B cell (primary cell): ENCODE results near the gene RHCE. TPM values are rescaled to one million over a fixed set of nuclear protein-coding genes. Genes with fewer than 3 reads are reported as not detected.

Source experiments
- ATAC-seq: fragments of 200-7000 bp; cut with Tn5 transposase; one replicate; pipeline ENCODE4 v1.10.0; 2021; ENCODE audit warnings: low read depth, mild to moderate bottlenecking, moderate number of reproducible peaks, moderate library complexity
- CTCF ChIA-PET: fragments of 350-600 bp; sonication (Branson Sonifier 250); formaldehyde crosslinking; loops from one replicate; lab custom pipeline; 2021; ENCODE audit warnings: antibody characterized with exemption, inconsistent platforms; lab: Charles Lee
- POLR2A ChIA-PET: fragments of 350-600 bp; sonication (Branson Sonifier 250); formaldehyde crosslinking; loops from one replicate; lab custom pipeline; 2021; ENCODE audit warnings: antibody characterized with exemption; lab: Charles Lee
- DNase-seq: peaks from one replicate; pipeline ENCODE4 v3.0.0; 2013
- H2AFZ ChIP-seq: 2 replicates; pipeline ENCODE4 v1.6.1; 2012; ENCODE audit warnings: mild to moderate bottlenecking, low read depth, low read length; ENCODE audit not compliant: insufficient read depth, poor library complexity, severe bottlenecking
- H3K27ac ChIP-seq, 2 donors: 1 replicate in 1 of 2; 2 replicates in 1 of 2; pipeline ENCODE4 v1.5.1; 2012 to 2013; ENCODE audit warnings: low read length in 2 of 2, mild to moderate bottlenecking in 2 of 2, moderate library complexity in 1 of 2
- H3K27me3 ChIP-seq, 4 experiments: fragments of 200-600 bp in 1 of 4; sonication (generic) in 1 of 4; replicated peaks in 1 of 4; 1 replicate in 2 of 4; 2 replicates in 2 of 4; pipeline versions ENCODE4 v1.6.1 to v1.7.0; 2013 to 2016; ENCODE audit warnings: low read length in 3 of 4, mild to moderate bottlenecking in 2 of 4, mixed read lengths in 1 of 4, moderate library complexity in 1 of 4; ENCODE audit not compliant: insufficient read depth in 4 of 4, control insufficient read depth in 3 of 4; ENCODE audit errors: control extremely low read depth in 1 of 4
- H3K36me3 ChIP-seq, 2 experiments: replicated peaks in 1 of 2; 1 replicate in 1 of 2; 2 replicates in 1 of 2; pipeline versions ENCODE4 v1.6.1 to v1.7.1; 2013; ENCODE audit warnings: low read length in 1 of 2; ENCODE audit not compliant: insufficient read depth in 2 of 2, control insufficient read depth in 1 of 2; ENCODE audit errors: control extremely low read depth in 1 of 2, extremely low read depth in 1 of 2
- H3K4me1 ChIP-seq, 2 donors: fragments of 200-600 bp in 1 of 2; sonication (generic) in 1 of 2; 1 replicate in 1 of 2; 2 replicates in 1 of 2; pipeline versions ENCODE4 v1.5.1 to v1.6.1; 2013 to 2017; ENCODE audit warnings: low read length in 2 of 2; ENCODE audit not compliant: control insufficient read depth in 2 of 2, insufficient read depth in 2 of 2
- H3K4me2 ChIP-seq: replicated peaks from 2 replicates; pipeline ENCODE3; 2012; ENCODE audit warnings: mild to moderate bottlenecking, low read depth, low read length; ENCODE audit not compliant: poor library complexity, severe bottlenecking
- H3K4me3 ChIP-seq, 5 experiments: fragments of 200-600 bp in 1 of 5; sonication (generic) in 1 of 5; 1 replicate in 3 of 5; 2 replicates in 2 of 5; pipeline versions ENCODE4 v1.5.1 to v1.7.0; 2011 to 2016; ENCODE audit warnings: low read length in 4 of 5, mild to moderate bottlenecking in 4 of 5, low read depth in 2 of 5, control low read depth in 1 of 5, moderate library complexity in 1 of 5; ENCODE audit not compliant: insufficient read depth in 1 of 5; ENCODE audit errors: control extremely low read depth in 1 of 5, extremely low read depth in 1 of 5
- H3K79me2 ChIP-seq: fragments of 200-600 bp; sonication (generic); one replicate; pipeline ENCODE4 v1.6.0; 2016; ENCODE audit warnings: low read length; ENCODE audit not compliant: control insufficient read depth, insufficient read depth
- H3K9ac ChIP-seq: fragments of 200-600 bp; sonication (generic); 2 replicates; pipeline ENCODE4 v1.6.1; 2017; ENCODE audit warnings: mild to moderate bottlenecking, low read length, moderate library complexity
- H3K9me3 ChIP-seq, 3 donors: one replicate each; pipeline versions ENCODE4 v1.6.1 to v1.7.1; 2013; ENCODE audit warnings: low read length in 2 of 3; ENCODE audit not compliant: control insufficient read depth in 2 of 3, insufficient read depth in 1 of 3; ENCODE audit errors: control extremely low read depth in 1 of 3
- H4K20me1 ChIP-seq: 2 replicates; pipeline ENCODE4 v1.6.0; 2012; ENCODE audit warnings: mild to moderate bottlenecking, low read length; ENCODE audit not compliant: insufficient read depth, control insufficient read depth, poor library complexity, severe bottlenecking
- H3K27ac Mint-ChIP-seq: one replicate; pipeline ENCODE4 v1.8.0; 2021; ENCODE audit warnings: mixed read lengths
- H3K27me3 Mint-ChIP-seq: one replicate; pipeline ENCODE4 v1.8.0; 2021; ENCODE audit warnings: mixed read lengths
- H3K4me1 Mint-ChIP-seq: one replicate; pipeline ENCODE4 v1.8.0; 2021; ENCODE audit warnings: mixed read lengths
- H3K4me3 Mint-ChIP-seq: one replicate; pipeline ENCODE4 v1.8.0; 2021; ENCODE audit warnings: mixed read lengths
- H3K9me3 Mint-ChIP-seq: one replicate; pipeline ENCODE4 v1.8.0; 2022; ENCODE audit warnings: mixed read lengths; ENCODE audit not compliant: insufficient read depth
- EZH2 ChIP-seq: IDR thresholded peaks from 2 replicates; pipeline ENCODE4 v1.6.1; 2012; ENCODE audit warnings: borderline replicate concordance, low read depth, mild to moderate bottlenecking, moderate library complexity, low read length; ENCODE audit not compliant: insufficient read depth, poor library complexity, severe bottlenecking
- WGBS: methylation state at CpG from one replicate; pipeline ENCODE4 v1.1.5; 2013; ENCODE audit warnings: missing lambda C conversion rate; ENCODE audit not compliant: insufficient coverage; 5-methylcytosine and 5-hydroxymethylcytosine counted together
- intact Hi-C: fragments of 100-400 bp; cut with micrococcal nuclease; formaldehyde crosslinking; loops from one replicate; pipeline ENCODE4 v1.10.0; 2022
- polyA plus RNA-seq: library from polyadenylated mRNA; depleted of rRNA; stranded (reverse); fragments of >200 nt; gene quantifications from 2 replicates; pipeline ENCODE4 v1.2.3, GENCODE V29; 2012
- total RNA-seq, 2 donors: library from RNA; stranded (reverse); fragments of 120-200 nt in 1 of 2; gene quantifications; 1 replicate in 1 of 2; 2 replicates in 1 of 2; pipeline versions ENCODE4 v1.2.3 to v1.2.4, GENCODE V29; 2013 to 2022
- TF ChIP-seq, protein P1 (sequence below): fragments of 200-600 bp; IDR thresholded peaks from one replicate; pipeline ENCODE4 v1.8.0; 2022; ENCODE audit warnings: antibody characterized with exemption, mild to moderate bottlenecking

RHCE gene
- total and polyA plus RNA-seq, 2 donors (not counting 1 experiment from before 2014, with no cell fraction given), result 0.28 TPM; not detected in 1

DNA sequence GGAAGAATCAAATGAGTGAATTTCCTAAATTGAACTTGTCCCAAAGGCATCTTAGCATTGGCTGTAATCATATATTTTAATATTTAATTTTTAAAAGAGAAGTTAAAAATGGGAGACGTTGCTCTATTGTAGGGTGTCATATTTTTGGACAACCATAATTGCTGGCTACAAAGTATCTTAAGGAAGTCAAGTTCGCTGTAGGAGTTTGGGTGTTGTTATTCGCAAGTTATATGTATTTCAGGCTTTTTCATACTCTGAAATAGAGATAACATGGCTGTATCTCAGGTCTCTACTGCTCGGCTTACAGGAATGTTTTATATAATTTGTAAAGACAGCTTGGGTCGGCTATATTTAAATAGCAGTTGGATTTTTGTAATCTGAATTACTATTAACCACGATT lies 81.6 kb downstream of the RHCE start:
- CTCF ChIA-PET, result no interaction called here
- POLR2A ChIA-PET, result interaction anchor here (0.6 to 1.2 kb wide), 3 partner anchors 92 to 211 kb away, joined by 3 read pairs; partner anchors contain the start of gene RSRP1
- peak overlapping the region; percentile 96 for H3K4me3 Mint-ChIP-seq
- peak overlapping the region; percentile 88 for H3K9ac ChIP-seq
- H3K4me2 ChIP-seq, result peak overlapping the region; percentile 85
- H2AFZ ChIP-seq, result peak overlapping the region; percentile 84
- ATAC-seq (no peak), DNase-seq (no peak)
- intact Hi-C loops, result loop anchor here (2.0 to 10.0 kb wide), 4 partner anchors 92 to 694 kb away; partner anchors contain the start of genes MACO1, RSRP1, SRRM1 and SYF2
- no peaks in the 10 kb centered on the region for H3K27me3 ChIP-seq
- TF ChIP-seq, protein P1, sequence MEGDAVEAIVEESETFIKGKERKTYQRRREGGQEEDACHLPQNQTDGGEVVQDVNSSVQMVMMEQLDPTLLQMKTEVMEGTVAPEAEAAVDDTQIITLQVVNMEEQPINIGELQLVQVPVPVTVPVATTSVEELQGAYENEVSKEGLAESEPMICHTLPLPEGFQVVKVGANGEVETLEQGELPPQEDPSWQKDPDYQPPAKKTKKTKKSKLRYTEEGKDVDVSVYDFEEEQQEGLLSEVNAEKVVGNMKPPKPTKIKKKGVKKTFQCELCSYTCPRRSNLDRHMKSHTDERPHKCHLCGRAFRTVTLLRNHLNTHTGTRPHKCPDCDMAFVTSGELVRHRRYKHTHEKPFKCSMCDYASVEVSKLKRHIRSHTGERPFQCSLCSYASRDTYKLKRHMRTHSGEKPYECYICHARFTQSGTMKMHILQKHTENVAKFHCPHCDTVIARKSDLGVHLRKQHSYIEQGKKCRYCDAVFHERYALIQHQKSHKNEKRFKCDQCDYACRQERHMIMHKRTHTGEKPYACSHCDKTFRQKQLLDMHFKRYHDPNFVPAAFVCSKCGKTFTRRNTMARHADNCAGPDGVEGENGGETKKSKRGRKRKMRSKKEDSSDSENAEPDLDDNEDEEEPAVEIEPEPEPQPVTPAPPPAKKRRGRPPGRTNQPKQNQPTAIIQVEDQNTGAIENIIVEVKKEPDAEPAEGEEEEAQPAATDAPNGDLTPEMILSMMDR, result no peak
- TF ChIP-seq EZH2, result no peak
- peaks cover 14% of the 10 kb centered on the region in 2 donors for H3K4me1 ChIP-seq
- peak overlapping the region; percentile 98 for H3K27ac Mint-ChIP-seq
- no peaks in the 10 kb centered on the region for H3K9me3 Mint-ChIP-seq
- WGBS, result 8% methylated on average over 2 of the region's 6 CpGs
- H3K79me2 ChIP-seq, result peaks cover 63% of the 10 kb centered on the region
- H3K27ac ChIP-seq, result peak overlapping the region; percentile 86 to 87
- no peaks in the 10 kb centered on the region for H3K27me3 Mint-ChIP-seq
- peak overlapping the region; percentile 83 to 89 (median 84) for H3K4me3 ChIP-seq
- H3K4me1 Mint-ChIP-seq, result peaks cover 25% of the 10 kb centered on the region
- H3K9me3 ChIP-seq, result no peaks in the 10 kb centered on the region
- peaks cover 2 to 20% of the 10 kb centered on the region in 2 experiments for H3K36me3 ChIP-seq
- peaks cover 38% of the 10 kb centered on the region for H4K20me1 ChIP-seq

DNA sequence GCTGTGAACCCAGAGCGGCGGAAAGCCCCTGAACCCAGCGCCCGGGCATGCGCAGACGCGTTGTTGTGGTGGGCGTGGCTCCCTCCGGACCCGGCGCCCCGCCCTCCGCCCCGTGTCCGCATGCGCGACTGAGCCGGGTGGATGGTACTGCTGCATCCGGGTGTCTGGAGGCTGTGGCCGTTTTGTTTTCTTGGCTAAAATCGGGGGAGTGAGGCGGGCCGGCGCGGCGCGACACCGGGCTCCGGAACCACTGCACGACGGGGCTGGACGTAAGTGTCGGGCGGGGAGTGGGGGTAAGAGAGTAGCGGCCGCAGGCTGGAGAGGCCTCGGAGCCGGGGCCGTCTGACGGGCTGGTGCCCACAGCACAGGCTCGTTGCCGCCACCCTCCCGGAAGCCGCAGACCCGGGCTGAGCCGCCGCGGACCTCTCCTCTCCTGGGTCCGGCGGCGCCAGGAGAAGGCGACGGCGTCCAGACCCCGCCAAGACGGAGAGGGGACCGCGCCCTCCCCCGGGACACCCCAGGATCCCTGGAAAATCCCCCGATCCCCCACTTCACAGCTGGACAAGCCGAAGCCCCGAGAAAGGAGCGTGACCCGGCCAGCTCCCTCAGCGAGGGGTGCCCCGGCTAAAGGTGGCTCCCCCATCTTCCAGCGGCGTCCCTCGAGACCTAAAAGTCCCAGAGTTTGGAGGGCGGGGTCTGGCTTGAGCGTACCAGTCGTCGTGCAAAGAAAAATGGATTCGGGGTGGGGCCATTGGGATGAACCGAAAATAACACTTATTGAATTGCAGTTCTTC lies 82.2 kb downstream of the RHCE start, which contains the start of gene TMEM50A:
Gene TMEM50A (plus strand): TSS at position 147 of the 794 bp plus-strand sequence. CDS start 2,153 bp downstream, outside the sequence.
- ChIA-PET CTCF (no interaction called here), POLR2A (interaction anchor here (0.6 to 1.2 kb wide), 3 partner anchors 91 to 212 kb away, joined by 3 read pairs; partner anchors contain the start of gene RSRP1)
- Mint-ChIP-seq H3K27me3 (no peaks in the 10 kb centered on the region), H3K4me1 (peaks cover 30% of the 10 kb centered on the region), H3K27ac (peak within 1 kb of the TSS; percentile 98), H3K9me3 (no peaks in the 10 kb centered on the region), H3K4me3 (peak within 1 kb of the TSS; percentile 96)
- H3K79me2 ChIP-seq, result peaks cover 57% of the 10 kb centered on the region
- intact Hi-C loops, result loop anchor here (2.0 to 10.0 kb wide), 4 partner anchors 92 to 694 kb away; partner anchors contain the start of genes MACO1, RSRP1, SRRM1 and SYF2
- no peaks in the 10 kb centered on the region for H3K9me3 ChIP-seq
- TF ChIP-seq, protein P1, result no peak
- no peak for TF ChIP-seq EZH2
- DNase-seq, result peak; percentile 95
- H3K4me3 ChIP-seq, result peak within 1 kb of the TSS; percentile 83 to 89 (median 84)
- H4K20me1 ChIP-seq, result peaks cover 37% of the 10 kb centered on the region
- peaks cover 0 to 15% of the 10 kb centered on the region in 2 experiments for H3K36me3 ChIP-seq
- H3K27me3 ChIP-seq, result no peaks in the 10 kb centered on the region
- H3K9ac ChIP-seq, result peak within 1 kb of the TSS; percentile 88
- peak within 1 kb of the TSS; percentile 84 for H2AFZ ChIP-seq
- H3K4me1 ChIP-seq, result peaks cover 14% of the 10 kb centered on the region in 2 donors
- ATAC-seq, result peak; percentile 77
- H3K27ac ChIP-seq, result peak within 1 kb of the TSS; percentile 86 to 87
- WGBS, result under 1% methylated on average over 65 of the region's 75 CpGs
- peak within 1 kb of the TSS; percentile 85 for H3K4me2 ChIP-seq
